NCI-H2196 treated with DMSO at 0.1 percent for 48 hours (cell line): Measurements from ENCODE around the gene GNAL.
"Not testable (repeated sequence)": the region's sequence is repeated elsewhere in the genome, so short reads cannot be mapped to it uniquely, and the experiment has no call there.

ENCODE experiments used
- DNase-seq: peaks from one replicate; lab custom pipeline; 2025; ENCODE audit not compliant: unreplicated experiment; lab: John Stamatoyannopoulos, UW

Gene GNAL

DNA sequence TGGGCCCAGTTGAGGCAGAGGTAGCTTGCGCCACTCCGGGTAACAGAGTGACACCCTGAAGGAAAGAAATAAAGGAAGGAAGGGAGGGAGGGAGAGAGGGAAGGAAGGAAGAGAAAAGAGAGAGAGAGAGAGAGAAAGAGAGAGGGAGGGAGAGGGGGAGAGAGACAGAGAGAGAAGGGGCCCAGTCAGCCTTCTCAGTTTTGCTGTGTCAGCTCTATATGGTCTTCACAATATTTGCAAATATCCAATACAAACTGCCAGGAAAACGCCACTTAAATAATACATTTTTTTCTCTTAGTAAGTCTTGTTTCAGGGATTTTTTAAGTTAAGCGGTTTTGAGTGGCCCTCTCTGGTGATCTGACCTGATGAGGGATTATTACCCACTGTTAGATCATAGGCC, 156.6 kb downstream of the GNAL start:
- no peak for DNase-seq

DNA sequence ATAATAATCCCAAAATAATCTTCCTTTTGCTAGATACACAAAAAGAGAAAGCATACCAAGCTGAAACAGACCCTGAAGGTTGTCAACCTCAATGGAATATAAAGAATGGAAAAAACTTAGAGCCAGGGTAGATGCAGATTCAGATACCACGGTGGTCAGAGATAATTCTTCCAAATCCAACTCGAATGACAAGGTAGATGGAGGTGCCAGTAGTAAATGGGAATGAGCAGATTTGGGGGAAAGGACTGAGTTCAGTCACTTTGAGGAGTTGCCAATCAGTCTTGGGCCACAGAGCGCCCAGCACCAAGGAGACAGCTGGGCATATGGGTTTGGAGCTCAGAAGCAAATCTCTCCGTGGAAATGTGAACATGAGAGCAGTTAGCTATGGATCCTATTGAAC, 158.7 kb downstream of the GNAL start:
- DNase-seq, result no peak

DNA sequence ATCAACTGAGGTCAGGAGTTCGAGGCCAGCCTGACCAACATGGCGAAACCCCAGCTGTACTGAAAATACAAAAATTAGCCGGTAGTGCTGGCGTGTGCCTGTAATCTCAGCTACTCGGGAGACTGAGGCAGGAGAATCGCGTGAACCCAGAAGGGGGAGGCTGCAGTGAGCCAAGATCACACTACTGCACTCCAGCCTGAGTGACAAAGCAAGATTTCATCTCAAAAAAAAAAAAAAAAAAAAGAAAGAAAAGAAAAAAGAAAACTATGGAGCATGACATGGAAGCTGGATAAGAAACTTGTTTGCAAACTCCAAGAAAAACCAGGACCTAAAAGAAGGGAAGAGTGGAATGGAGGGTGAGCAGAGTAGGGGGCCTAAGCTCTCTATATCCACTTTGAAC, 160.2 kb downstream of the GNAL start:
- no peak for DNase-seq

DNA sequence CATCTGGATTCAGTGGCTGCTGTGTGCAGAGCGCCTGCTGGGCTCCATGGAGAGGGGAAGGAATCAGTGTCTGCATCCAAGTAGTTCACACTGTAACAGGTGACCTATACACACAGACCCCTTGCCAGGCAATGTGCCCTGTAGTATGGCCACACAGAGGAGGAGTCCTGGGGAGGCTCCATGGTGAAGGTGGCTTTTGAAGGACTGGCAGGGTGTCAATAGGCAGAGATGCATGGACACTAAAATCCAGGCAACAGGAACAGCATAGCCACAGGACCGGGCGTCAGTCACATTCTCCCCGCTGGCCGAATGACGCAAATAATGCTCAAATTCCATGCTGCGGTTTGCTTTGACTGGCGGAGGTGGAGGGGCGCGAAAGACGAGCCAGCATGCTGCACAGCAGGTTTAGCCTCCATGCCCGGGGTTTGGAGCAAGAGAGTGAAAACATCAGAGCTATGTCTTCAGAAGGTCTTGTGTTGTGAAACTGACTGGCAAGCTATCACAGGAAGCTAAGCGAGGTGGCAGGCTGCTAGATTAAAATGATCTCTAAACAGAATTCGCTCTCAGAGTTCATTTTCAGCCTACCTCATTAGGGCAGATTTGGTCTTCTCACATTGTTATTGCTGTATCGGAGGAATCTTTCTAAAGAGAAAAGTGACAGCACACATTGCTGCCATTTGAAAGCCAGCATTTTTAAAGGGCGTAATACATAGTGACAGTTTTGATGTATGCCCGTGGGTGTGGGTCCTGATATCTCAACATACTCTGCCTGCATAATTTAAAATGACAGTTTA, 161.0 kb downstream of the GNAL start:
- DNase-seq, result peak; percentile 37

DNA sequence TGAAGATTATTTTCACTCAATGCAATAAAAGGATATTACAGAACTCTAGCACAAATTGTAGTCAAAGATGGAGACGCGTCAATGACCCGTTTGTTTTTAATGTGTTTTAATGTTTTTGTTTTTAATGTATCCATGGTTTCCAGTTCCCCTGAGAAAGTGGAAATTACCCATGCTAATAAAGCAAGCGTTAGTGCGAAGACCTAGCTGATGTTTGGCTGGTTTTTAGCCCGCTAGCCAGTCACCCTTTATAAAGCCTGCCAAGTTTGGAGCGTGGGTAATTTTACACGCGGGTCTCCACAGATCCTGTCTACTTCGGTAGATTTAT, 161.7 kb downstream of the GNAL start:
- no peak for DNase-seq

DNA sequence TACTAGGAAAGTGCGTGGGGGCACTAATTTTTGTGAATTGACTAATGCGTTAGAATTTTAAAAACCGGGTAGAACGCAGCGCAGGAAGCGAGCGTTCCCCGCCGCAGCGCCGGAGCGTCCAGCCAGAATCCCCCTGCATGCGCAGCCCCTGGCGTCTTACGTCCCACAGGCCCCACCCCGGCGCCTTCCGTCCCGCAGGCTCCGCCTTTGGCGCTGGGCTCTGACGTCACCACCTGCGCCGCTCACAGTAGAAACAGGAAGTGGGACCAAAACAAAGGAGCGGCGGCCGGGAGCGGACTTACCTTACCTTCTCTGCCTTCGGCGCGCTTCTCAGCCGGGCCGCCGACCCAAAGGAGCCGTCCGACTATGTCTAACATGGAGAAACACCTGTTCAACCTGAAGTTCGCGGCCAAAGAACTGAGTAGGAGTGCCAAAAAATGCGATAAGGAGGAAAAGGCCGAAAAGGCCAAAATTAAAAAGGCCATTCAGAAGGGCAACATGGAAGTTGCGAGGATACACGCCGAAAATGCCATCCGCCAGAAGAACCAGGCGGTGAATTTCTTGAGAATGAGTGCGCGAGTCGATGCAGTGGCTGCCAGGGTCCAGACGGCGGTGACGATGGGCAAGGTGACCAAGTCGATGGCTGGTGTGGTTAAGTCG, 162.2 kb downstream of the GNAL start, which contains the start of gene CHMP1B:
CHMP1B (plus strand) TSS at position 268 of the 660 bp plus-strand sequence; CDS start at position 367, 99 bp downstream.
- DNase-seq, result peak; percentile 96

DNA sequence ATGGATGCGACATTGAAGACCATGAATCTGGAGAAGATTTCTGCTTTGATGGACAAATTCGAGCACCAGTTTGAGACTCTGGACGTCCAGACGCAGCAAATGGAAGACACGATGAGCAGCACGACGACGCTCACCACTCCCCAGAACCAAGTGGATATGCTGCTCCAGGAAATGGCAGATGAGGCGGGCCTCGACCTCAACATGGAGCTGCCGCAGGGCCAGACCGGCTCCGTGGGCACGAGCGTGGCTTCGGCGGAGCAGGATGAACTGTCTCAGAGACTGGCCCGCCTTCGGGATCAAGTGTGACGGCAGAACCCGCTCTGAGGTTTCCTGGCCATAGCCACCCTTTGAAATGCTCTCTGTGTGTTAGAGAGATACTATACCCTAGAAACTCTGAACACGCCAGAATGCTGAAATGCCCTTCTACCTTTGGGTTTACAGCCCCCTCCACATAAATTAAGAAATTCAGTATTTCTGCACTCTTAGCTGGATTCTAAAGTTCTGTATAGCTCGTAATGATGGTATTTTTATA, 162.8 kb downstream of the GNAL start:
- DNase-seq, result no peak

DNA sequence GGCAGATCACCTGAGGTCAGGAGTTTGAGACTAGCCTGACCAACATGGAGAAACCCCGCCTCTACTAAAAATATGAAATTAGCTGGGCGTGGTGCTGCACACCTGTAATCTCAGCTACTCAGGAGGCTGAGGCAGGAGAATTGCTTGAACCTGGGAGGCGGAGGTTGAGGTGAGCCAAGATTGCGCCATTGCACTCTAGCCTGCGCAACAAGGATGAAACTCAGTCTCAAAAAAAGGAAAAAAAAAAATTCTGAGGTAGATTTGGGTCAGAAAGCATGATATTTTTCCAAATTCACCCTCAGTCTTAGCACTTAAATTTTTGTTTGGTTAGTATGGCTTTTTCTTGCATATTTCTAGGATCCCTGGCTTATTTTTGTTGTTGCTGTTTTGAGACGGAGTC, 165.5 kb downstream of the GNAL start:
- not testable (repeated sequence) for DNase-seq

DNA sequence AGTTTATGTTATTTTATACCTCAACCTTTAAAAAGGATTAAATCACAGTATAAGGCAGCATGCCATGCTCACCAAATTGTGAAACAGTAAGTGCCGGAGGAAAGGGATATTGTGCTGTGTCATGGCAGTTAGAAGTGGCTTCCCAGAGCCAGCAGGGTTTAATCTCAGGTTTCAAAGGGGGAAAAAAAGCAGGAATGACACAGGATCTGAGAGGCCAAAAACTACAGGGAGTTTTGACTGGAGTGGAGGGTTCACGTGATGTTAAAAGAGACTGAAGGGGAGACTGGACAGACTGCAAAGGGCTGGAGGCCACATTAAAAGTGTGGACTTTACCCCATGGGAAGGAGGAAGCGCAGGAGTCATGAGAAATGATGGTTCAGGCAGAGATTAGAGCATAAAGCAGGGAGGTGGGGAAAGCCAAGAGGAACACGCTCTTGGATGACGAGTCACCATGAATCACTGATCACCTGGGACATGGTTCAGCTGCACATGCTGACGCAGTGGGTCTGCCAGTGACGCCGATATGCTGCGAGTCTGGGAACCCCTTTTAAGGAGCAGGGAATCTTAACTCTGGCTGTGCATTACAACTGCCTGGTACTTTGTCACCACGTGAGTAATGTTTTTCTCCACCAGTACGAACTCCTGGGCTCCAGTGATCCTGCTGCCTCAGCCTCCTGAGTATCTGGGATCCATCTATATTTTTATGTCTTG, 168.3 kb downstream of the GNAL start:
- no peak for DNase-seq

DNA sequence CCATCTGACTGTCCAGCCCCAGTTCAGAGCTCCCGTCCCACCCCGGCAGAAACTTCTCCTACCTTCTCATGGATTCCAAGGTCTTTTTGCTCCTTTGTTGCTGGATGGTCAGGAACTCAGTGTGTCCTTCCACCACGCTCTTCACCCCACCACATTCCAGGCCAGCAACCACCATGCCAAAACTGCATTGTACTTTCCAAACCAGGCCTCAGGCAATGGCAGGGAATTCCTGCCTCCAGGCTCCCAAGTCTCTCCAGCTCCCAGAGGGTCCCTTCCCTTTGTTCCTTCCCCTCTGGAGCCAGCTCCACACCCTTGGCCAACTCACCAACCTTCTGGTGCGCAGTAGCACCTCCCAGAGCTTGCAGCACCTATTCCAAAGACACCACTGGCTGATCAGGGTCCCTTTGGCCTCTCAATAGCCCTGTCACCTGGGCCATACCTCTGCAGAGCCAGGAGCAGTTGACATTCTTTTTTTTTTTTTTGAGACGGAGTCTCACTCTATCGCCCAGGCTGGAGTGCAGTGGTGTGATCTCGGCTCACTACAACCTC, 170.3 kb downstream of the GNAL start:
- DNase-seq, result no peak

DNA sequence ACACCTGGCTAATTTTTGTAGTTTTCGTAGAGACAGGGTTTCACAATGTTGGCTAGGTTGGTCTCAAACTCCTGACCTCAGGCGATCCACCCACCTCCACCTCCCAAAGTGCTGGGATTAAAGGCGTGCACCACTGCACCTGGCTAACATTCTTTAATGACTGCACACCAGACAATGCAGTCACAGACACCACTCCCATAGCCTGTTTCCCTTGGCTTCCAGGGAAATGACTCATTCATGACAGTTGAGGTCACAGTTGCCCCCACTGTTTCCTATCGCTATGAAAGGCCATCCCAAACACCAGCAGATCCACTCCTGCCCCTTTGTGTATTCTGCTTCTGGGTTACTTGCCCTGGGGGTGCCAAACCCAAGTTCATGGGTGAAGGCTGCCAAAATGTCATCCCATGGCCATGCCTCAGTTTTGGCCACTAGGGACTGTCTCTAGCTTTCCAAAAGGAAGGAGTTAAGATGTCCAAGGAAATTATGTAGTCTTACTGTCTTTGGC, 170.9 kb downstream of the GNAL start:
- no peak for DNase-seq

DNA sequence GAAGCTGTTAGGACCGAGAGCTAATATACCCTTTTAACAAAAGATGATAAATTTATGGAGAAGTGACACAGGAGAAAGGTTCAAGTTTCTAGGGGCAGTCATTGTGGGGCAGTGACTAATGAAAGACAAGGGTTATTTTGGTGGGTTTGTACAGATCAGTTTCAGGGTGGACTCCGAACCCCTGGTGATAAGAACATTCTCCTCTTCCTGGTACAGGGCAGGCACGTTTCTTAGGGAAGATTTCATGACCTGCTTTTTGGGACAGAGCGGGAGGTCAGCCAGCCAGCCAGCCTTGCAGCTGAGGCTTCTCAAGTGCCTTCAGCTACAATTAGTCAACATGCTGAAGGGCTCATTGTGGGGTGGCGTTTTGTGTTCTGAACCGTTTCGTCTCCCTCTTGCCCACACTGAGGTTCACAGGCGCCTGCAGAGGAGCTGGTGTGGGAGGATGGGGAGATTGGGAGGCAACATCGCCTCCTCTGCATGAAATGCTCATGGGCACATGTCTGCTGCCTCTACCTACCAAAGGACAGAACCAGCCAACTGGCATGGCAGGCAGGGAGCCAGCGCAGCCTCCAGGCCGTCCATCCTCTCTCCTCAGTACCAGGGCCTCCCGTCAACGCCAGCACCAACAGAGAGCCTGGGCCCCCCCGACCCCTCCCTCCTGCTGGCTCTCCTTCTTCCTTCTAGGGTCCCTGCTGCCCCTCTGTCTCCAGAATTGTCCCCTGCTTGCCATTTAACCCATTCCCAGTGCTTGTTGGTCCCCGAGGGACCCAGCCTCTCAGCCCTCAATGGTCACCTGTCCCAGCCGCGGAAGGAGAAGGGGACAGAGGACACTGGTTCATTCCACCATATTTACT, 171.8 kb downstream of the GNAL start:
- DNase-seq, result no peak

DNA sequence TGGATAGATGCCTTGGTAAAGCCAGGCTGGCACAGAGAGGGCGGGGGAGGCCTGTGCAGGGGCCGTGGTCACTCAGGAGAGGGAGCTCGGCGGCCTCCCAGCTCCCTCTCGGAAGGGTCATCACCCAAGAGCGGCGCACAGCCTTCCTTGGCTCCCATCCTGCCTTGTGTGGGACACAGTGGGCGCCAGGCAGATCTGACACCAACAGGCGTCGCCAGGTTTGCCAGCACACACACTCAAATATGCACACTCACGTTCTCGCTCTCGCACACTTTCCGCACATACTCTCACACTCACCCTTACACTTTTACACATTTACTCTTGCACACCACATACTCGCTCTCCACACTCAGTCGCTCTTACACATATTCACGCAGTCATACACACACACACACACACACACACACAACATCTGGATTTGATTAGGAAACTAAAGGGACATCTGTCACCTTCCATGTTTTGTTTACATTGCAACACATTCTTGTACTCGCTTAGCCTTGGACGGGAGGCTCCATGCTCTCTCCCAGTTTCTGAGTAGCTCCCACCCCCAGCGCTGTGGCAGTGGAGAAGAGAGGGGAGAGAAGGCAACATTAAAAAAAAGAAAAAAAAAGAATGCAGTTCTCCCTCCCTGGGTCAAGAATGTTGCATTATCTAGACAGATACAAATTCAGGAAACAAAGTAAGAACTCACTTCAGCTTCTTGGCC, 172.7 kb downstream of the GNAL start:
- DNase-seq, result no peak

DNA sequence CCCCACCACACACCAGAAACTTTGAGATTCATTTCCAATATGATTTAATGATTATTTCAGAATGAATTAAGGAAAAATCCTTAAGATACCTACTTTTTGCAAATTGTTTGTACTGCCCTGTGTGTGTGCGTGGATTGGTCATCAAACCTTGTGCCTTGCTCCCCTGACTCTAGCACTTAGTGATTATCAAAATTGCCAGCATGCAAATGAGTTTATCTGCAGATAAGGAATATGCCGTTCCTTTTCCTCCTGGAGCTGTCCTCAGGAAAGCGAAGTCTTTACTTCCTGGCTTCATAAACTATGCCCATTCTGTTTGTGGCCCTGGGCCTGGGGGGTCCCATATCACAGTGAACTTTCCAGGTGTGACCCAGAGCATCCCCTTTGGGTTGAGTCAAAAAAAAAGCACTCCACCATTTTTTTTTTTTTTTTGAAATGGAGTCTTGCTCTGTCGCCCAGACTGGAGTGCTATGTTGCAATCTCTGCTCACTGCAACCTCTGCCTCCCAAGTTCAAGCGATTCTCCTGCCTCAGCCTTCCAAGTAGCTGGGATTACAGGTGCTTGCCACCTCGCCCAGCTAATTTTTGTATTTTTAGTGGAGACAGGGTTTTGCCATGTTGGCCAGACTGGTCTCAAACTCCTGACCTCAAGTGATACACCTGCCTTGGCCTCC, 173.5 kb downstream of the GNAL start:
- no peak for DNase-seq

DNA sequence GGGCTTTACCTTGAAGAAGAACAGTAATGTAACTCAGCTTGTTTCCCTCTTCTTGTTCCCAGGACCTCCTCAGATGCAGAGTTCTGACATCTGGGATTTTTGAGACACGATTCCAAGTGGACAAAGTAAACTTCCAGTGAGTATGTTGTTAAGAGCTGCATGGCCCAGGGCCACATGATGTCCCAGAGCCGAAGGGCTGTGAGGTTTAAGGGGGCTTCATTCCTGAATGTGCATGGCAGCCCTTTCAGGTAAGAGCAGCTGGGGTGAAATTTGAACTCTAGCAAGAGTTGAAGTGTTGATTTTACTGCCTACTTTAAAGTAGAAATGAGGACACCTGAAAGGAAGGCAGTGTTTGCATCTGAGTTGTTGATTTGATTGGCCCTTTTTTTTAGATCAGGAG, 175.4 kb downstream of the GNAL start:
- no peak for DNase-seq

DNA sequence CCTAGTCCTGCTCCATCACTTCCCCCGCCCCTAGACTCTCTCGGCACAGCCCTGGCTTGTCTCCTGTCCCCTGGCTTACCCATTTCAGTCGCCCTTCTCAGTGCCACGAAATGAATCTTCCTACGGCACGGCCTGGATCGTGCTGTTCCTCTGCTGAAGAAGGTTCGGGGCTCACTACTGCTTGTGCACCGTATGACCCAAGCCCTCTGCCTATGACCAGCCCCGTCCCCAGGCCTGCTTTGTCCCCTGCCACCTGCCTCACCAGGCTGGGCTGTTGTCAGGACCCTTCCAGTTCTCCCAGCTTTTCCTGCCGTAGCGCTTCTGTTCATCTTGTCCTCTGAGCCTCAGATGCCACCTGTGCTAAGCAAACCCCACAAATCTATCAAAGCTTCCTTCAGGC, 176.0 kb downstream of the GNAL start:
- DNase-seq, result no peak

DNA sequence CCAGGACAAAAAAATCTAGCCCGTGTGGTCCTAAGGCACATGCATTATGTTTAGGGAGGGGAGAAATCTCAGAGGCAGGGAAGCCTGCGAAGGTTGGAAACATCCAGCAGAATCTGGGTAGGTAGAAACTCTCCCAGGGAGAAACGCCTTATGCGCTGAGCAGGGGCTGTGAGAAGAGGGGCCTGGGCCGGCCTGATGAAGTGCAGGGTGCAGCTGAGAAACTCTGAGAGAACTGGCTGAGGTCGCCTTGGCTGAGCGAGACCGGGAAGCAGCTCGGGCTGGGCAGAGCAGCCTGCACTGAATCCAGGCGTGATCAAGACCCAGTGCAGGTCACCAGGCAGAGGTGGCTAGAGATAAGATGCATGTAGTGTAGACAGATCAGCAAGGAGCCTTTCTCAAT, 177.3 kb downstream of the GNAL start:
- DNase-seq, result no peak

DNA sequence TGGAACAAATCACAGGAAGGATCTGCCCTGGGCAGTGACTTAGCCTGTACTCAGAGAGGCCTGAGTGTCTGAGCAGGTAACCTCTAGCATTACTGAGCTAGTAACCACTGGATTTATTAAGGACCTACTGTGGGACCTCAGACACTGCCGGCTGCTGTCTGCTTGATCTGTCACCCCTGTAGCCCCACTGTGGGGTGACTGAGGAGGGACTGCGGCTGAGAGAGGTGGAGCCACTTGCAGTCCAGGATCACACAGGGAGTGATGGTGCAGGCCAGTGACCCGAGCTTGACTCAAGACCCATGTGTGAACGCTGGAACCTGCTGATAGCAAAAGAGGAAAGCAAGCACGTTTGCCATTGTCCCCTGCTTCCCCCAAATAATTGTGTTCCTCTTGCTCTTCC, 177.7 kb downstream of the GNAL start:
- no peak for DNase-seq

DNA sequence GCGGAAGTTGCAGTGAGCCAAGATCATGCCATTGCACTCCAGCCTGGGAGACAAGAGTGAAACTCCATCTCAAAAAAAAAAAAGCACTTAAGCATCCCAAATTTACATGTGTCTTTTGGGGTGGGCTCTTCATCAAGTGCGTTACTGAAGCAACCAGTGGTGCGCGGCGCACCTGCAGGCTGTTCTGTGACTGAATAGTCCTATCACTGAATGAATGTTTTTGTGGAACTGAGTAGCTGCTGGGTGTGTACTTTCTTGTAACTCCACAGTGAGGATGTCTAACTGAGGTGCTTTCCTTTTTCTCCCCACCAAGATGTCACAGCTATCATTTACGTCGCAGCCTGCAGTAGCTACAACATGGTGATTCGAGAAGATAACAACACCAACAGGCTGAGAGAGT, 179.2 kb downstream of the GNAL start:
- no peak for DNase-seq
